ENCODE measurements around the gene IYD. TPM values are rescaled to one million over a fixed set of nuclear protein-coding genes. Genes with fewer than 3 reads are reported as not detected.
"Not testable (repeated sequence)": the region's sequence is repeated elsewhere in the genome, so short reads cannot be mapped to it uniquely, and the experiment has no call there.

IYD gene
- polyA plus RNA-seq, 1 of the 3 experiments (the other 2 are of a cell fraction): not detected

- no peaks in the 10 kb centered on the region for H3K79me2 ChIP-seq (ENCODE audit: insufficient read depth)
- ChIA-PET POLR2A (no interaction called here), CTCF (no interaction called here)
- H3K4me2 ChIP-seq: no peak overlapping the region
- H2AFZ ChIP-seq (ENCODE audit: low read depth): no peak overlapping the region
- 17% methylated on average over 2 of the region's 2 CpGs for WGBS (ENCODE audit: low lambda C conversion rate)
- no peak overlapping the region for H3K27ac ChIP-seq (ENCODE audit: low read depth in 2 of 2, low read length in 1 of 2)
- no peaks in the 10 kb centered on the region for H3K4me1 ChIP-seq (ENCODE audit: control insufficient read depth in 1 of 2, insufficient read depth in 2 of 2, low read depth in 1 of 2, low read length in 1 of 2)
- H3K9me3 ChIP-seq: no peaks in the 10 kb centered on the region
- H3K27me3 ChIP-seq (ENCODE audit: insufficient read depth): no peaks in the 10 kb centered on the region
- no peak for TF ChIP-seq RCOR1 (IDR thresholded peaks at IDR 0.05; ENCODE audit: low read length)
- no peak for TF ChIP-seq USF2 (IDR thresholded peaks at IDR 0.05; ENCODE audit: borderline replicate concordance, low read depth, low read length)
- no peak for TF ChIP-seq RAD21 (IDR thresholded peaks at IDR 0.05; ENCODE audit: low read length)
- TF ChIP-seq ZBTB33 (IDR thresholded peaks at IDR 0.05; ENCODE audit: borderline replicate concordance, low read depth): no peak
- TF ChIP-seq CHD2 (IDR thresholded peaks at IDR 0.05; ENCODE audit: low read length, partially characterized antibody): no peak
- H3F3A ChIP-seq (replicated peaks; ENCODE audit: insufficient read depth): no peaks in the 10 kb centered on the region
- H3K9me2 ChIP-seq: no peaks in the 10 kb centered on the region
- no peak for DNase-seq
- no peaks in the 10 kb centered on the region for H3K36me3 ChIP-seq (replicated peaks in 1 of 2; ENCODE audit: control insufficient read depth in 1 of 2, insufficient read depth in 2 of 2, low read length in 1 of 2)
- H3K4me3 ChIP-seq (ENCODE audit: low read depth in 2 of 2, low read length in 1 of 2): no peak overlapping the region
- H4K20me1 ChIP-seq (ENCODE audit: insufficient read depth): no peaks in the 10 kb centered on the region
- no peak overlapping the region for H3K9ac ChIP-seq
These were observed 76.7 kb downstream of the IYD start for GRCh38 chr6:150445486-150445885.

- DNase-seq: no peak
These were observed 79.4 kb downstream of the IYD start for GRCh38 chr6:150448221-150448620.

GRCh38 chr6:150449055-150449454 lies 80.2 kb downstream of the IYD start:
- H3K4me2 ChIP-seq; POLR2A ChIA-PET; H3K27me3 ChIP-seq (ENCODE audit: insufficient read depth); H3K4me3 ChIP-seq (ENCODE audit: low read depth in 2 of 2, low read length in 1 of 2); H3K4me1 ChIP-seq (ENCODE audit: control insufficient read depth in 1 of 2, insufficient read depth in 2 of 2, low read depth in 1 of 2, low read length in 1 of 2); DNase-seq; H3K9ac ChIP-seq; H4K20me1 ChIP-seq (ENCODE audit: insufficient read depth); H3K36me3 ChIP-seq (replicated peaks in 1 of 2; ENCODE audit: control insufficient read depth in 1 of 2, insufficient read depth in 2 of 2, low read length in 1 of 2); H3K79me2 ChIP-seq (ENCODE audit: insufficient read depth); CTCF ChIA-PET; H2AFZ ChIP-seq (ENCODE audit: low read depth); H3F3A ChIP-seq (replicated peaks; ENCODE audit: insufficient read depth); H3K9me2 ChIP-seq; H3K9me3 ChIP-seq; H3K27ac ChIP-seq (ENCODE audit: low read depth in 2 of 2, low read length in 1 of 2): not testable (repeated sequence)
- 22% methylated on average over 5 of the region's 5 CpGs for WGBS (ENCODE audit: low lambda C conversion rate)

More at GRCh38 chr6:150448221-150448620, 79.4 kb downstream of the IYD start:
- H3K79me2 ChIP-seq (ENCODE audit: insufficient read depth): no peaks in the 10 kb centered on the region
- no peaks in the 10 kb centered on the region for H3K36me3 ChIP-seq (replicated peaks in 1 of 2; ENCODE audit: control insufficient read depth in 1 of 2, insufficient read depth in 2 of 2, low read length in 1 of 2)
- H3K4me1 ChIP-seq (ENCODE audit: control insufficient read depth in 1 of 2, insufficient read depth in 2 of 2, low read depth in 1 of 2, low read length in 1 of 2): no peaks in the 10 kb centered on the region
- CTCF ChIA-PET: no interaction called here
- no peak overlapping the region for H3K9ac ChIP-seq
- H3K9me2 ChIP-seq: no peaks in the 10 kb centered on the region
- no peak overlapping the region for H3K4me2 ChIP-seq
- POLR2A ChIA-PET: no interaction called here
- no peak overlapping the region for H3K4me3 ChIP-seq (ENCODE audit: low read depth in 2 of 2, low read length in 1 of 2)
- H4K20me1 ChIP-seq (ENCODE audit: insufficient read depth): no peaks in the 10 kb centered on the region
- H3F3A ChIP-seq (replicated peaks; ENCODE audit: insufficient read depth): no peaks in the 10 kb centered on the region
- WGBS (ENCODE audit: low lambda C conversion rate): 3% methylated on average over 1 of the region's 1 CpG
- H3K27me3 ChIP-seq (ENCODE audit: insufficient read depth): no peaks in the 10 kb centered on the region
- no peak overlapping the region for H2AFZ ChIP-seq (ENCODE audit: low read depth)
- H3K27ac ChIP-seq (ENCODE audit: low read depth in 2 of 2, low read length in 1 of 2): no peak overlapping the region
- TF ChIP-seq EP300 (IDR thresholded peaks at IDR 0.05; ENCODE audit: borderline replicate concordance in 1 of 2, low read depth in 1 of 2, low read length in 1 of 2) (no peak), NFIC (IDR thresholded peaks at IDR 0.05; ENCODE audit: borderline replicate concordance) (no peak), IRF3 (IDR thresholded peaks at IDR 0.05; ENCODE audit: low read depth, low read length) (no peak), POLR2AphosphoS5 (IDR thresholded peaks at IDR 0.05; ENCODE audit: low read depth, low read length) (no peak), REST (IDR thresholded peaks at IDR 0.05; ENCODE audit: low read depth, low read length) (no peak)
- H3K9me3 ChIP-seq: no peaks in the 10 kb centered on the region
